HG02610 (cell line): ENCODE measurements around the gene PDE7B.
"Not testable (repeated sequence)": the region's sequence is repeated elsewhere in the genome, so short reads cannot be mapped to it uniquely, and the experiment has no call there.

Source experiments
- ATAC-seq: cut with Tn5 transposase; IDR thresholded peaks from one replicate; pipeline ENCODE4 v1.9.1; 2021; ENCODE audit warnings: mild to moderate bottlenecking, moderate library complexity; ENCODE audit not compliant: unreplicated experiment

The PDE7B gene

GRCh38 chr6:136137739-136138402, 286.4 kb downstream of the PDE7B start:
- ATAC-seq, result no peak

- not testable (repeated sequence) for ATAC-seq
These were observed 287.6 kb downstream of the PDE7B start for GRCh38 chr6:136139111-136139510.

GRCh38 chr6:136144251-136145023, 292.9 kb downstream of the PDE7B start:
- ATAC-seq, result no peak

- ATAC-seq, result no peak
These were observed 294.6 kb downstream of the PDE7B start for GRCh38 chr6:136146130-136146529.

GRCh38 chr6:136147342-136147741, 295.8 kb downstream of the PDE7B start:
- ATAC-seq, result no peak

- no peak for ATAC-seq
These were observed 296.6 kb downstream of the PDE7B start for GRCh38 chr6:136148051-136148450.

DNA sequence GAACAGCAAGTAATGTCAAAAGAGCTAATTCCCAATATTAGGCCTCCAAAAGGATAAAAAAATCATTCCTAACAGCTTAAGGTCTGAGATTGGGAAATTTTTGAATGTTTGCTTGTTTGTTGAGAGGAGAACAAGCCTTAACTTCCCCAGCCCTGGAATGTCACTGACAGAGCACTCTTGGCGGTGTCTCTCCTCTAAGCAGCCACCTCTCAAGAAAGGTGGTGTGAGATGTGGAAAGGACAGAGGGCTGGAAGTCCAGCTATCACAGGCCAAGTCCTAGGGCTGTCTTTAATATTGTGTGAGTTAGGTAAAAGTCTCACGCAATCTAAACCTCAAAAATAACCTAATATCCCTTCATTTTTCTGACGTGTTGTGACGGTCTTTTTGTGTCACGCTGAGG, 297.0 kb downstream of the PDE7B start:
- no peak for ATAC-seq

DNA sequence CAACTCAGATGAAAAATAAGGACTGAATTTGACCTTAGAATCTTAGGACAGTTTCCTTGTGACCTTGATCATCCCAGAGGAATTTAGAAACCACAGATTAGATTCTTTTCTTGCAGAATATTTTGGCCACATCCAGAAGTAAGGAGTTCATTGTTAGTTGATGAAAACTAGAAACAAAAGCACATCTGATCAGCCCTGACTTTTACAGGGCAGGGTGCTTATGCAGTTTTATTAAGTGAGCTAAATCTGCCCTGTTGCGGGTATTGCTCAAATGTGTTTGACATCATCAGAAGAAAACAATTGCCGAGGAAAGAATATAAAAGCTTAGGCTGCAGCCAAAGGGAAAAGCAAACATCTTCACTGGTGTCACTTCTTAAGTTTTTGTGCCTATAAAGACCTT, 297.8 kb downstream of the PDE7B start:
- no peak for ATAC-seq

- ATAC-seq, result no peak
These were observed 299.5 kb downstream of the PDE7B start for GRCh38 chr6:136150961-136151360.

DNA sequence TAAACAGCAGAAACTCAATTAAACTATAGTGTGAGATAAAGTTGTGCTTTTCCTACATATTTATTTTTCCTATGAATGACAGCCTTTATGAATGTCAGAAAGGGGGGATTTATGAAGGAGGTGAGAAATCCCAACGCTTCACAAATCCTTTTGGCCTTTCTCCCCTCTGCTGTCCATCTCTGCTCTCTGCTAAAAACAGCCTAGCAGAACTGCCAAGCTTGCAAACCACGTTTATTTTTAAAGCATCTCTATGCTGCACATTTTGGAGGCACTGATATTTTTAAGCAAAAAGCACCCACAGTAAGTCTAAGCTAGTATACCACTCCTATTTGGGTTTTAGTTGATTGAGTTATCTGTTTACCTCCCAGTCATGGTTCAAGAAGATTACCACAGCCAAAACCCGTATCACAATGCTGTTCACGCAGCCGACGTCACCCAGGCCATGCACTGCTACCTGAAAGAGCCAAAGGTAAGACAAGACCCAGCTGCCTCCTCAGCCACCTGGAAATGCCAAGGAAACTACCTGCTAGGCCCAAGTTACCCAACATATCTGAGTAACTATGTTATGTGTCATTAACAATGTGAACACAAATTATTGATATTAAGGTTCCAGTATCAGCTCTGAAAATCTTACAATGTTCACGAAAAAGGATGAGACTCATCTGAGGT, 302.3 kb downstream of the PDE7B start:
- ATAC-seq, result no peak

GRCh38 chr6:136155191-136155590, 303.7 kb downstream of the PDE7B start:
- no peak for ATAC-seq

DNA sequence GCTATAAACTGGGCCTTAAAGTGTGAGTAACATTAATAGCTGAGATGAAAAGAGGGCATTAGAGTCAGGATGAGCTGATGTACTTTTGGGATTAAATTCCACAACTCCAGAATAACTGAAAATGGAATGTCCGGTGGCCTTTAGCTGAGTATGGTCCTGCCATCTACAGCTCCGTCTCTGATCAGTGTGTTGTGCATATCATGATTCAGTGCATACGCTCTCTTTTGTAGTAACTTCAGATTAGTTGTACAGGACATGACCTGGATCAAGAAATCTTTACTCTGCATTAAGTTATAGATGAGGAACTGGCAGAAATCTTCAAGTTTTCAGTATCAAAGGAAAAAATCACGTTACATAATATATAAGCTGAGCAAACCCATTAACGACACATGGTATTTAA, 306.2 kb downstream of the PDE7B start:
- no peak for ATAC-seq

GRCh38 chr6:136158387-136158821, 306.9 kb downstream of the PDE7B start:
- ATAC-seq, result no peak

GRCh38 chr6:136158971-136159370, 307.5 kb downstream of the PDE7B start:
- no peak for ATAC-seq

DNA sequence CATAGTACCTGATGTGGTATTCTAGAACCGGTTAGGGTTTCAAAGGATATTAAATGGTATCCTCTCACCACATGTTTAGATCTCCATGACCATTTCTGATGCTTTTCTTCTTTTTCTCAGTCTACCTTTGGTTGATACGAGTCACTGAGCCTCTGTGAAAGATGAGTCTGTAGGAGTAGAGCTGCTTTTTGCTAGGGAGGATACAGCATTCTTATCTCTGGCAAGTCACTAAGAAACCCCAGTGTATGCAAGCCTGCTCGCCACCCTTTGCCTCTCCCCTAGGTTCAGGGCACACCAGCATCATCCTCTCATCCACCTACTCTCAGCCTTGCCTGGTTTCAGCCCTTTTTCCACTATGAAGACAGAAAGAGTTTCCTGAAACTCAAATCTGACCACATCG, 308.7 kb downstream of the PDE7B start:
- ATAC-seq, result no peak

DNA sequence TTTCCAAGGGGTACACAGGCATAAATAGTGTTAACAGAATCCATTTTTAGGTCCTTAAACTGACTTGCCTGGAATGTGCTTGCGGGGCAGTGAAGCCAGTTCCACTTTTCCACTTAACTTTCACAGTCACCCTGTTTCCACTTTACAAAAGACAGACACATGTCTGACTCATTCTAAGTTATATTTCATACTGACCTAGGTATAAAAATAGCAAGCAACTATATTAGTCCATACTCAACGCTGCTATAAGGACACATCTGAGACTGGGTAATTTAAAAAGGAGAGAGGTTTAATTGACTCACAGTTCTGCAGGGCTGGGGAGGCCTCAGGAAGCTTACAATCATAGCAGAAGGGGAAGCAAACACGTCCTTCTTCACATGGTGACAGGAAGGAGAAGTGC, 310.4 kb downstream of the PDE7B start:
- no peak for ATAC-seq

GRCh38 chr6:136163260-136163659, 311.8 kb downstream of the PDE7B start:
- ATAC-seq, result no peak

- no peak for ATAC-seq
These were observed 315.3 kb downstream of the PDE7B start for GRCh38 chr6:136166815-136167214.

DNA sequence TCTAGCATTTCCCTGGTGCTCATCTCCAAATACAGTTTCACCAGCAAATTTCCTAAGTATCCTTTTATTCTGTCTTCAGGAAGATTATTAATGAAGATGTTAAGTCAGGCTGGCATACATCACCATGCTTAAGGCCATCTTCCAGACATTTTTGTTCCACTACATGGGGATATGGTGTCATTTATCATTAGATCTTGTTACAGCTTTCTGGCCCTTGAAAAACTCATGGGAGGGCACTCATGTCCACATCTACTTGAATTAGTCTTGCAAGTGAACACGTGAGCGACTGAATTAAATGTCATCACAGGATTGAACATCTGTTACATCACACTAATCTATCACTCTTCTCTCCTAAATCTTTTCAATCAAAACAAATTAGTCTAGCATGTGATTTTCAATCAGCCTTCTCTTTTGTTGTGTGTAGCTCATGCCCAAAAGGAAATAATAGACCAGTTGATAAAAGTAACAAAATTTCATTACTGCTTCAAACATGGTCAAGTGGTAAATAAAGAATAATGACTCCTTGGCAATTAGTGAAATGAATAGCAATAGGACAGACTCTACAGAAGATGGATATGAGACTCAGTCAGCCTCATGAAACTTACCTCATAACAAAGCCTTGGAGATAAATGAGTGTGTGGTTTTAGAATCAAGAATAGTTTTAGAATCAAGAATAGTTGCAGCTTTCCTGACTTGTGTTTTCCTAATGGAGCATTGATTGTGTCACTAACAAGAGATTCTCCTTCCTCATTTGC, 318.1 kb downstream of the PDE7B start:
- no peak for ATAC-seq

- ATAC-seq, result no peak
These were observed 319.7 kb downstream of the PDE7B start for GRCh38 chr6:136171231-136171630.
